ENCODE measurements around the gene EMC10.

The EMC10 gene

DNA sequence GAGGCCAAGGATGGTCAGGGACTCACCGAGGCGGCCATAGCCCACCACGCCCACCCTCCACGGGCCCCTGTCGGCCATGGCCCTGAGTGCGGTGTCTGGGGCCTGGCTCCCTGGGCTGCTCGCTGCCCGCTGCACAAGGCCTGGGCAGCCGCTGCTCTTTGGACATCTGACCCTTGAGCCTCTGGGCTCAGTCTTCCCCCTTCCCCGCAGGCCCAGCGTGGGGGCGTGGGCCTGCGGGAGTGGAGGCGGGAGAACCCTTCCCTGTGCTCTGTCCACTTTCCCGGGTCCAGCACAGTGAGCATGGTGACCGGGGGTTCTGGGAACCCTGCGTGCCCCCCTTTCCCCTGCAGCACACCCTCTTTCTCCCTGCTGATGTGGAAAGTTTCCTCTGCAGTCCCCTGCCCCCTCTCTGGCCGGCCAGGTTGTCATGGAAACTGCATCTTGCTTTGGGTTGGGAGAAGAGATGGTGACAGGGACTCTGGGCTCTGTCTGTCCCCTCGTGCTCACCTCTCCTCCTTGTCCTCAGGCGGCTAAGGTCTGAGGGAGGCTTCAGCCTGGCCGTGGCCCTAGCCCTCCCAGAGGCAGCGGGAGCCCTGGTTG is 37.5 kb downstream of the EMC10 start, which contains the start of gene ASPDH:
Gene ASPDH (minus strand): TSS at position 168 of the 600 bp plus-strand sequence. CDS start 90 bp downstream, at position 78.
- no peaks in the 10 kb centered on the region for H3K9me2 ChIP-seq (replicated peaks; ENCODE audit: insufficient read depth, low read length)
- DNase-seq = no peak
- H3K9ac ChIP-seq (ENCODE audit: low read length) = no peak within 1 kb of the TSS
- no peak within 1 kb of the TSS for H3K27ac ChIP-seq (ENCODE audit: low read length)
- H3K4me2 ChIP-seq (ENCODE audit: low read depth, low read length) = no peak within 1 kb of the TSS
- no peaks in the 10 kb centered on the region for H4K20me1 ChIP-seq (ENCODE audit: insufficient read depth, low read length)
- H3K9me3 ChIP-seq (replicated peaks; ENCODE audit: insufficient read depth, low read length) = no peaks in the 10 kb centered on the region
- H3K36me3 ChIP-seq (replicated peaks; ENCODE audit: insufficient read depth, low read length) = no peaks in the 10 kb centered on the region
- no peak within 1 kb of the TSS for H3K4me3 ChIP-seq (ENCODE audit: low read length)
- H3K4me1 ChIP-seq (ENCODE audit: low read length) = 0 out of 2 replicates have a peak, but pooled peaks cover 4% of the 10 kb centered on the region
- TF ChIP-seq EZH2 (optimal IDR thresholded peaks at IDR 0.05; ENCODE audit: low read depth, low read length) = no peak
- H2AFZ ChIP-seq (ENCODE audit: low read length) = no peak within 1 kb of the TSS
- no peaks in the 10 kb centered on the region for H3K79me2 ChIP-seq (ENCODE audit: low read length)
- H3K27me3 ChIP-seq (replicated peaks; ENCODE audit: insufficient read depth, low read length) = no peaks in the 10 kb centered on the region
- H3F3A ChIP-seq (ENCODE audit: insufficient read depth, low read length) = no peaks in the 10 kb centered on the region

DNA sequence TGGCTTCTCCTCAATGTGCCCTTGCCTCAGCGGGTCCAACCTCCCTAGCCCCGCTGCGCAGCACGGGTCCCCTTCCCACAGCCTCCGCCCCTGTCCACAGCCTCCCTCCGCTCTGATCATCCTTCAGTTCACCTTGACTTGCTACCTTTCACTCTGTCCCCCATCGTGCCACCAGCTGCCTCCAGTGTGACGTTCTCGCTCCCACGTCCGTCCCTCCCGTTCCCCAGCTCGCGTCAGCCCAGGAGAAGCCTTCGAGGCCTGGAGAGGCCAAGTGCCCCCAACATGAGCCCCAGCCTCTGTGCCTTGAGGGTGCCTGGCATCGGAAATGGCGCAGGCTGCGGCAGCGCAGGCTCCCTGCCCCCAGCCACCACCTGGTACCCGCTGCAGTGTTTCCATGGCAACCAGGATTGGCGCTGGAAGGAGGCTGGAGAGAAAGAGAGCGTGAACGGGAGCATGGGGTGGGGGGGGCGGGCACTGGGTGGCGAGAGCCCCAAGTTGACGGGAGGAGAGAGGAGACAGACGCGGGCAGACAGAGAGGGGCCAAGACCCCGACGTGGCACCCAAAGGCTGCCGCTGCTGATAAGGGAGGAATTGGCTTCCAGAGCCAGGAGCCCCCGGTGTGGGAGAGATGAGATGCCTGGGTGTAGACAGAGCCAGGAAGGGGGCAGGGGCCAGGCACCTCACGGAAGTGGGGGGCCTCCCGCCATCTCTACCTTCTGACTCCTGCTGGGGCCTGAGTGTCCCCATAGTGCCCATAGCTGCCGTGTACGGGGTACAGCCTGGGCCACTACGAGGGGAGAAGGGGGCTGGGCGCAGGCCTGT is 38.2 kb downstream of the EMC10 start:
- Histone ChIP-seq H3K79me2 (ENCODE audit: low read length) (no peaks in the 10 kb centered on the region), H3K36me3 (replicated peaks; ENCODE audit: insufficient read depth, low read length) (no peaks in the 10 kb centered on the region), H3K4me2 (ENCODE audit: low read depth, low read length) (no peak overlapping the region), H3K4me1 (ENCODE audit: low read length) (0 out of 2 replicates have a peak, but pooled peaks cover 4% of the 10 kb centered on the region), H3K9me3 (replicated peaks; ENCODE audit: insufficient read depth, low read length) (no peaks in the 10 kb centered on the region), H3F3A (ENCODE audit: insufficient read depth, low read length) (no peaks in the 10 kb centered on the region), H3K4me3 (ENCODE audit: low read length) (no peak overlapping the region), H3K9me2 (replicated peaks; ENCODE audit: insufficient read depth, low read length) (no peaks in the 10 kb centered on the region), H4K20me1 (ENCODE audit: insufficient read depth, low read length) (no peaks in the 10 kb centered on the region), H2AFZ (ENCODE audit: low read length) (no peak overlapping the region), H3K9ac (ENCODE audit: low read length) (no peak overlapping the region), H3K27me3 (replicated peaks; ENCODE audit: insufficient read depth, low read length) (no peaks in the 10 kb centered on the region), H3K27ac (ENCODE audit: low read length) (no peak overlapping the region)
- TF ChIP-seq, protein P1, sequence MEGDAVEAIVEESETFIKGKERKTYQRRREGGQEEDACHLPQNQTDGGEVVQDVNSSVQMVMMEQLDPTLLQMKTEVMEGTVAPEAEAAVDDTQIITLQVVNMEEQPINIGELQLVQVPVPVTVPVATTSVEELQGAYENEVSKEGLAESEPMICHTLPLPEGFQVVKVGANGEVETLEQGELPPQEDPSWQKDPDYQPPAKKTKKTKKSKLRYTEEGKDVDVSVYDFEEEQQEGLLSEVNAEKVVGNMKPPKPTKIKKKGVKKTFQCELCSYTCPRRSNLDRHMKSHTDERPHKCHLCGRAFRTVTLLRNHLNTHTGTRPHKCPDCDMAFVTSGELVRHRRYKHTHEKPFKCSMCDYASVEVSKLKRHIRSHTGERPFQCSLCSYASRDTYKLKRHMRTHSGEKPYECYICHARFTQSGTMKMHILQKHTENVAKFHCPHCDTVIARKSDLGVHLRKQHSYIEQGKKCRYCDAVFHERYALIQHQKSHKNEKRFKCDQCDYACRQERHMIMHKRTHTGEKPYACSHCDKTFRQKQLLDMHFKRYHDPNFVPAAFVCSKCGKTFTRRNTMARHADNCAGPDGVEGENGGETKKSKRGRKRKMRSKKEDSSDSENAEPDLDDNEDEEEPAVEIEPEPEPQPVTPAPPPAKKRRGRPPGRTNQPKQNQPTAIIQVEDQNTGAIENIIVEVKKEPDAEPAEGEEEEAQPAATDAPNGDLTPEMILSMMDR (IDR thresholded peaks at IDR 0.05; ENCODE audit: low read length) = no peak
- no peak for TF ChIP-seq EZH2phosphoT487 (IDR thresholded peaks at IDR 0.05; ENCODE audit: low read length)
- no peak for TF ChIP-seq EZH2 (optimal IDR thresholded peaks at IDR 0.05; ENCODE audit: low read depth, low read length)
- no peak for DNase-seq

DNA sequence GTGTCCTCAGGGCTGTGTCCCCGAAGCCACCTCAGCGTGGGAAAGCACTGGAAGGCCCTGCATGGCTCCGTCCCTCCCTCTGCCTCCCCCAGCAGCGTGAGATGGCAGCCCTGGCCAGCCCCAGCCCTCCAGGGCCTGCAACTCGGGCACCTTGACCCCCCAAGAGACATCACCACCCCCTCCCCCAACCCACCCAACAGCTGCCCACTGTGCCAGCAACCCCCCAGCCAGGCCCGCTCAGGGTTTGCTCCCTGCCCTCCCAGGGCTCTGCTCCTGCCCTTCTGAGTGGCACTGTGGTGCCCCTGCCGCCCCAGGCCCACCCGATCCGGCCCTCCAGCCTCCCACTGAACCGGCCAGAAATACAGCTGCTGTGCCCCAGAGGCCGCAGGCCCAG is 38.9 kb downstream of the EMC10 start:
- no peaks in the 10 kb centered on the region for H3K36me3 ChIP-seq (replicated peaks; ENCODE audit: insufficient read depth, low read length)
- H3K9ac ChIP-seq (ENCODE audit: low read length) = no peak overlapping the region
- H2AFZ ChIP-seq (ENCODE audit: low read length) = no peak overlapping the region
- no peaks in the 10 kb centered on the region for H4K20me1 ChIP-seq (ENCODE audit: insufficient read depth, low read length)
- no peak for TF ChIP-seq EZH2phosphoT487 (IDR thresholded peaks at IDR 0.05; ENCODE audit: low read length)
- TF ChIP-seq EZH2 (optimal IDR thresholded peaks at IDR 0.05; ENCODE audit: low read depth, low read length) = no peak
- TF ChIP-seq, protein P1 (IDR thresholded peaks at IDR 0.05; ENCODE audit: low read length) = no peak
- no peaks in the 10 kb centered on the region for H3K27me3 ChIP-seq (replicated peaks; ENCODE audit: insufficient read depth, low read length)
- no peak overlapping the region for H3K4me2 ChIP-seq (ENCODE audit: low read depth, low read length)
- no peaks in the 10 kb centered on the region for H3K79me2 ChIP-seq (ENCODE audit: low read length)
- H3K9me2 ChIP-seq (replicated peaks; ENCODE audit: insufficient read depth, low read length) = no peaks in the 10 kb centered on the region
- no peak overlapping the region for H3K4me3 ChIP-seq (ENCODE audit: low read length)
- 0 out of 2 replicates have a peak, but pooled peaks cover 4% of the 10 kb centered on the region for H3K4me1 ChIP-seq (ENCODE audit: low read length)
- no peaks in the 10 kb centered on the region for H3K9me3 ChIP-seq (replicated peaks; ENCODE audit: insufficient read depth, low read length)
- no peak for DNase-seq
- H3K27ac ChIP-seq (ENCODE audit: low read length) = no peak overlapping the region
- H3F3A ChIP-seq (ENCODE audit: insufficient read depth, low read length) = no peaks in the 10 kb centered on the region
